Renal cortical epithelial cell (primary cell): Measurements from ENCODE around the gene SCUBE1. TPM values are rescaled to one million over a fixed set of nuclear protein-coding genes. Genes with fewer than 3 reads are reported as not detected.

ENCODE experiments used
- DNase-seq: peaks from one replicate; pipeline ENCODE4 v3.0.0-alpha.2; 2011; ENCODE audit warnings: low read depth
- total RNA-seq: library from RNA; depleted of rRNA; stranded (reverse); fragments of >200 nt; gene quantifications from 2 replicates; pipeline ENCODE4 v1.2.3, GENCODE V29; 2014

SCUBE1 gene
- total RNA-seq, 1 donor from 2014 or later, result 0.10 TPM

GRCh38 chr22:43155789-43156188 is 187.4 kb downstream of the SCUBE1 start:
- DNase-seq, result no peak

DNA sequence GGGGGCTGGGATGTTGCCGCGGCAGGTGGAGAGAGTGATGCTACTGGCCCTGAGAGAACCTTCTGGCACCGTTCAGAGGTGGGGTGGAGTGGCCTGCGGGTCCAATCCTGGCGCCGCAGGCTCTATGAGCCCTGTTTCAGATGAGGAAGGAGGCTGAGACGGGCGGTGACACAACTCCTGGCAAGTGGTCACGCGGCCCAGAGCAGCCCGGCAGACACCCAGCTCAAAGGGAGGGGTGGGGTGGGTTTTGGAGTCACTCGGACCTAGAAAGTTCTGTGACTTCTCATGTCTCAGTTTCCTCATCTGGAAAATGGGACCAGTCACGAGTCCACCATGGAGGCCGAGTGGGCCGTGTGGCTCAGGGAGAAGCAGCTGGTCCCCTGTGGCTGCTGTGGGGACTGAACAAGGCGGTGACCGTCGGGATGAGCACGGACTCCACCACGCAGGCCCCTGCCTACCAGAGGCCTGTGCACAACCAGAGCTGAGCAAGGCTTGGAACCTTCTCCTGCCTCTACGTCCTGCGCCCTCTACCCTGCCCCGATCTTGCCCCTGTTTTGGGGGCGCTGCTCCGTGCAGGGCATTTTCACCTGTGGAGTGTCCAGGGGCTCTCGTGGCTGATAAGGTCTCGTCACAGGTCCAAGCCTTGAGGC is 188.2 kb downstream of the SCUBE1 start:
- DNase-seq, result no peak

DNA sequence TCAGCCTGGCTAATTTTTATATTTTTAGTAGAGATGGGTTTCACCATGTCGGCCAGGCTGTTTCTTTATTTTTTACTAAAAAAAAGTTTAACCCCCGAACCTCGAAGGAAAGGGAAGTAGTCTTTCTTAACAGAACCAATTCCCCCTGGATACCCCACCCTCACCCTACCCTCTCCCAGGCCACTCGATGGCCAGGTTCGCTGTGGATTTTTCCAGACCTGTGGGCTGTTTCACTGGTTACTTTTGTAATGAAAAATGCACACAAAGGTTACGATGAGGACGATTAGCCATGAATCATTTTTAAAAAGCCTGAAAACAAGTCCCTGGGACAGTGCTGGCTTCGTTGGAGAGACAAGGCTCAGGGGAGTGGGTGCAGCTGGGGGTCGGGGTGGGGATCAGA is 189.3 kb downstream of the SCUBE1 start:
- DNase-seq, result no peak

DNA sequence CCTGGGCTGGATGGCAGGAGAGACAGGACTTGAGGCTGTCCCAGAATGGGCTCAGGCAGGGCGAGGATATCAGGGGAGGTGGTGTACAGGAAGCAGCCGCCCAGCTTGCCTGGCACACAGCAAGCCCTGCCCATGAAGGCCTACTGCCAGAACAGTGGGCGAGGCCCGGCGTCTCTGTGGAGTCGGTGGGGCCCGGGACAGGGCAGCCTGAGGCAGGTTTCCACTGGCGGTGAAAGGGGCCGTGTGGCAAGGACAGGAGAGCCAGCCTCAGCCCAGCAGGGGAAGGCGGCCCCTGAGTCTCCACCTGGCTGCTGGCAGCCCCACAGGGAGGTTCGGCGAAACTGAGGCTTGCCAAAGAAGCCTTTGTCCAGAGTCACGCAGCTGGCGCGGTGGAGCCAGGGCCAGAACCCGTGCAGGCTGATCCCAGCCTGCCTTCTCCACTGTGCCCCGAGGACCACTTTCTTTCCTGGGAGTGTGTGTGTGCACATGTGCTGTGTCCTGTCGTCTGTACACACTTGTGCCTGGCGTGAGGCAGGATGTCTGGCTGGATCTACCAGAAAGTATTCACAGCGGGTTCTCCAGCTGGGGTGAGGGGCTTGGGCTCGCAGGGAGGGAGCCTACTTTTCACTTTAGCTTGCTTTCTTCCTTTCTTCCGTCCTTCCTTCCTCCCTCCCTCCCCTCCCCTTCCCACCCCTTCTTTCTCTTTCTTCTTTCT is 190.7 kb downstream of the SCUBE1 start:
- peak; percentile 54 for DNase-seq

GRCh38 chr22:43152003-43152356 is 191.2 kb downstream of the SCUBE1 start:
- no peak for DNase-seq

GRCh38 chr22:43151251-43152002 is 191.7 kb downstream of the SCUBE1 start, which contains the start of gene TSPO:
Gene TSPO, plus strand, starts transcription at chr22:43151559. Its CDS starts 7,680 bp downstream, at chr22:43159239.
- no peak for DNase-seq

- no peak for DNase-seq
Observed at GRCh38 chr22:43150731-43151206, 192.4 kb downstream of the SCUBE1 start.

DNA sequence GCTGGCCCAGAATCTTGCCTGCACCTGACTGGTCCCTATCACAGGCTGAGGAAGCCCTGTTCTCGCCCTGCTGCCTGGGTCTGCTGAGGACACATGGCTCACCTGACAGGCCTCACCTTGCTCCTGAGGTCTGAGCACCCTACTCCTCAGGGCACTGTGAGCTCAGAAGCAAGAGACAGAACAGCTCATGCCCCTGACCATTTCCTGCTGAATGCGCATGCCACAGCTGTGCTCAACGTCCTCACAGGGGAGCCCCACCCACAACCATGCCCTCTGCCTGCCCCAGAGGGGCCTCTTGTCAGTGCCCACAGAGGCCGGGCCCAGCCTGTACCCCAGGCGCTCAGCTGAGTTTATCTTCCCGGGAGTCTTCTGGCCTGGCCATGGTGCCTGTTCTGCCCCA is 194.6 kb downstream of the SCUBE1 start:
- DNase-seq, result no peak

DNA sequence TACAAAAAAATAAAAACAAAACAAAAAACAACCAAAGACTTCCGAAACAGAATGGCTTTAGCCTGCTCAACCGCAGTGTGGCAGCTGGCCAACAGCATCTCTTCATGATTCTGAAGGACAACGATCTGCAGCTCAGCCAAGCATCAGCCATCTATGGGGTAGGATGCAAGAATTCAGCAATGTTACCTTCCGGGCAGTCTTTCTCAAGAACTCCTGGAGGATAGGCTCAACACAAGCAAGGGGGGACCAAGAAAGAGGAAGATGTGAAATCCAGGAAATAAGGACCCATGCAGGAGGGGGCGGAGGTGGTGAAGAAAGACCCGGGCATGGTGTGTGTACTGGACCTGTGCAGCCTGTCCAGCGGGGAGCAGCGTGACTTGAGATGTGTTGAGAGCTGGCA is 195.4 kb downstream of the SCUBE1 start:
- no peak for DNase-seq

Other genes with a start within 250 kb of the SCUBE1 start
- 1.8 and 45.0 TPM in 2 replicates for gene BIK, start 232.6 kb downstream of the SCUBE1 start, total RNA-seq
- 14.9 and 22.9 TPM in 2 replicates for gene MCAT, start 200.0 kb downstream of the SCUBE1 start, total RNA-seq
- 199 and 827 TPM in 2 replicates for gene TSPO, start 191.8 kb downstream of the SCUBE1 start, total RNA-seq
- gene TTLL12, start 156.2 kb downstream of the SCUBE1 start, total RNA-seq, result 28.8 and 34.4 TPM in 2 replicates
- not detected in 2 replicates for gene MPPED1, start 68.6 kb upstream of the SCUBE1 start, total RNA-seq